GM13976 (cell line): ENCODE data around the gene TRAPPC2L.
"Not testable (repeated sequence)": the region's sequence is repeated elsewhere in the genome, so short reads cannot be mapped to it uniquely, and the experiment has no call there.

Experiments
- DNase-seq: peaks from one replicate; pipeline ENCODE4 v3.0.0; 2012; ENCODE audit warnings: low spot score
- in situ Hi-C: fragments of 300-500 bp; cut with MboI; formaldehyde crosslinking; loops from one replicate; pipeline ENCODE4 v1.12.0; 2022; ENCODE audit warnings: low sequenced_read_pairs, mixed read lengths, inconsistent platforms; ENCODE audit not compliant: unreplicated experiment
- TF ChIP-seq, protein P1 (sequence below): IDR thresholded peaks from 2 replicates; pipeline ENCODE4 v1.5.1; 2012; ENCODE audit warnings: borderline replicate concordance, mild to moderate bottlenecking; ENCODE audit not compliant: insufficient read depth; ENCODE audit errors: extremely low read depth, missing control alignments, control extremely low read depth

Gene TRAPPC2L

DNA sequence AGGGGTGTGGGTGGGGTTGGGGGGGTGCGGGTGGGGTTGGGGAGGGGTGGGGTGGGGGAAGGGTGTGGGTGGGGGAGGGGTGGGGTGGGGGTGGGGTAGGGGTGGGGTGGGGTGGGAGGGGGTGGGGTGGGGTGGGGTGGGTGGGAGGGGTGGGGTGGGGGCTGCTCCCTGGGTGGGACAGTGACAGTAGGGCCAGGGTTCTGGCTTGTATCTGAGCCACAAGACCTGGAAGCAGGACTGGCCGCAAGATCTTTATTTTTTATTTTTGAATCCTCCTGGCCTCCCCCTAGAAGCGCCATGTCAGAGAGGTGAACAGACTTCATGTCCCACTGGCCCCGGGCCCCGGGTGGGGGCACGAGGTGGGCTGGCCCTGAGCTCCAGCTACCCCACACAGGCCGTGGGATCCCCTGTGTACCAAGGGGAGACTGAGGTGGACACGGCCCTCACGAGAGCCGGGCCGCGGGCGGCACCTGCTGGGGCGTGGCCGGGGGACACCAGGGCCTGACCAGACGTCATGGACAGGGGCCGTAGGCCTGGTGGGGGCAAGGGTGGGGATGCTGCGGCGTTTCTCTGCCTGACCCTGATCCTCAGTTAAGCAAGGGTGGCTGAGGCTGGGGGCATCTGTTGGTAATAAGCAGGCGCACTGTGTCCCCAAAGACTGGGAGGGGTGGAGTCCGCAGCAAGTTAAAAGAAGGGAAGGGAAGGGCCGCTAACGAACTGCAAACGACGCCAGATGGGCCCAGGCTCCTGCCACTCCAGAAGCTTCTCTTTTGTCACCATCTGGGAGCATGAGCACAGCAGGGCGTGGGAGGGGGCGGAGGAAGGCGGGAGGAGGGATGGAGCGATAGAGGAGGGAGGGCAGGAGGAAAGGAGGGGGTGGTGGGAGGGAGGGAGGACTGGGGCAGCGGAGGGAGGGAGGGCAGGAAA is 31.8 kb downstream of the TRAPPC2L start:
- TF ChIP-seq, protein P1, sequence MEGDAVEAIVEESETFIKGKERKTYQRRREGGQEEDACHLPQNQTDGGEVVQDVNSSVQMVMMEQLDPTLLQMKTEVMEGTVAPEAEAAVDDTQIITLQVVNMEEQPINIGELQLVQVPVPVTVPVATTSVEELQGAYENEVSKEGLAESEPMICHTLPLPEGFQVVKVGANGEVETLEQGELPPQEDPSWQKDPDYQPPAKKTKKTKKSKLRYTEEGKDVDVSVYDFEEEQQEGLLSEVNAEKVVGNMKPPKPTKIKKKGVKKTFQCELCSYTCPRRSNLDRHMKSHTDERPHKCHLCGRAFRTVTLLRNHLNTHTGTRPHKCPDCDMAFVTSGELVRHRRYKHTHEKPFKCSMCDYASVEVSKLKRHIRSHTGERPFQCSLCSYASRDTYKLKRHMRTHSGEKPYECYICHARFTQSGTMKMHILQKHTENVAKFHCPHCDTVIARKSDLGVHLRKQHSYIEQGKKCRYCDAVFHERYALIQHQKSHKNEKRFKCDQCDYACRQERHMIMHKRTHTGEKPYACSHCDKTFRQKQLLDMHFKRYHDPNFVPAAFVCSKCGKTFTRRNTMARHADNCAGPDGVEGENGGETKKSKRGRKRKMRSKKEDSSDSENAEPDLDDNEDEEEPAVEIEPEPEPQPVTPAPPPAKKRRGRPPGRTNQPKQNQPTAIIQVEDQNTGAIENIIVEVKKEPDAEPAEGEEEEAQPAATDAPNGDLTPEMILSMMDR, result no peak
- in situ Hi-C loops, result no loop called here
- no peak for DNase-seq

GRCh38 chr16:88889702-88890352 is 32.9 kb downstream of the TRAPPC2L start:
- in situ Hi-C loops, DNase-seq: not testable (repeated sequence)

DNA sequence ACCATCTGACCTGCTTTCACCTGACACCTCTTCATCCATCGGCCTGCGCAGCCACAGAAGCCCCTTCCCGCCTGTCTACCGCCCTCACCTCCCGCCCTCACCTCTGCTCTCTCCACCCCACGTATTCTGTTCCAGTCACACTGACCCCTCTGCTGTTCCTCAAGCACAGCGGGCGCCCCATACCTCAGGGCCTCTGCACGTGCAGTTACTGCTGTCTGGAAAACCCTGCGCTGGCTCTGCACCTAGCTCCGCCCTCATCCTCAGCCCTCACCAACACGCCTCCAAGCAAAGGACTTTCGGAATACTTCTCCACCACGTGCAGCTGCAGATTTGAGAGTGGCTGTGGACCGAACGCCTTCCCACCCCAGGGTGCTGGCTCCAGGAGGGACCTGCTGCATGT is 34.2 kb downstream of the TRAPPC2L start:
- TF ChIP-seq, protein P1, result no peak
- in situ Hi-C loops, result no loop called here
- DNase-seq, result no peak

GRCh38 chr16:88892065-88892464 is 35.1 kb downstream of the TRAPPC2L start:
- DNase-seq, result no peak
- TF ChIP-seq, protein P1, result no peak
- in situ Hi-C loops, result no loop called here

GRCh38 chr16:88893127-88893968 is 36.4 kb downstream of the TRAPPC2L start:
- no peak for DNase-seq
- TF ChIP-seq, protein P1, result no peak
- in situ Hi-C loops, result no loop called here

- in situ Hi-C loops, DNase-seq: not testable (repeated sequence)
Measured at GRCh38 chr16:88894266-88894665, 37.3 kb downstream of the TRAPPC2L start.

DNA sequence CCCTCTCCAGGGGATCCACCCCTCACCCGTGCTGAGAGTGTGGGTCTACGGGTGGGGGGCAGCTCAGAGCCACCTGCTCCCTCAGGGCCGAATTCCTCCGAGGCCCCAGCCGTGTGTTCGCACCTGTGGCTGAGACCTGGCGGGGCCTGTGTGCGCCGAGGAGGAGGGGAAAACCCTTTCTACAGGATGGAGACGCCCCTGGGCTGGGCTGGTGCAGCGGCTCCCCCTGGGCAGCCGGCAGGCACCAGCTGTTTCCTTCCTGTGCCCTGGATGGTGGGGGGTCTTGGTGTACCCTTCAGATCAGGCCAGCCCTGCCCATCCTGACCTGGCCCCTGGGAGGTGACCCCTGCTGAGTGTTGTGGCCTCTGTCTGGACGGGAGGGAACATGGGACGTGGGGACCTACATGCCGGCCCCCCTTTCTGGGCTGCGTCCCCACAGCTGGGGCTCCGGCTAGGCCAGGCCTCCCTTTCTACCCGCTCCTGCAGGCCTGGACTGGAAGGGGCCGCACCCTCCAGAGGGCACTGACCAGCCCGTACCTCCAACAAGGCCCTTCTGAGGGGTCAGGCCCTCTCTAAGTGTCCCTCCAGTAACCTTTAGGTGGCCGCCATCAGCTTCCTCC is 37.9 kb downstream of the TRAPPC2L start:
- in situ Hi-C loops, result no loop called here
- no peak for DNase-seq
- TF ChIP-seq, protein P1, result no peak
